Esophagus muscularis mucosa (tissue), 3 donors: ENCODE measurements around the gene CYLD.

Experiments used
- CTCF ChIP-seq, 3 experiments: fragments of 200-600 bp in 2 of 3; fragments of 450-650 bp in 1 of 3; sonication (generic) in 2 of 3; IDR thresholded peaks; one replicate each; pipeline ENCODE4 v1.5.1; 2017 to 2019; ENCODE audit warnings: antibody characterized with exemption in 3 of 3, mild to moderate bottlenecking in 2 of 3, moderate library complexity in 1 of 3
- POLR2A ChIP-seq: fragments of 450-650 bp; IDR thresholded peaks from one replicate; pipeline ENCODE4 v1.6.1; 2017; ENCODE audit warnings: antibody characterized with exemption, moderate library complexity, mild to moderate bottlenecking, low read depth
- POLR2AphosphoS5 ChIP-seq, 2 donors: sonication (generic); formaldehyde crosslinking; IDR thresholded peaks; one replicate each; pipeline ENCODE4 v1.6.1; 2017; ENCODE audit warnings: antibody characterized with exemption in 2 of 2

GRCh38 chr16:50737420-50737959 is 4.4 kb upstream of the CYLD start:
- TF ChIP-seq CTCF (IDR thresholded peaks at IDR 0.05) (no peak), POLR2A (no peak), POLR2AphosphoS5 (IDR thresholded peaks at IDR 0.05) (no peak)
